Left lung (tissue), 10 donors: ENCODE measurements around the gene RAB27A. TPM values are rescaled to one million over a fixed set of nuclear protein-coding genes. Genes with fewer than 3 reads are reported as not detected.
A peak's percentile ranks its signal among the peaks of the same experiment; 100 is the strongest.
"Not testable (repeated sequence)": the region's sequence is repeated elsewhere in the genome, so short reads cannot be mapped to it uniquely, and the experiment has no call there.

Source experiments
- ATAC-seq: fragments of 200-7000 bp; cut with Tn5 transposase; one replicate; pipeline ENCODE4 v1.9.1; 2020; ENCODE audit warnings: moderate library complexity
- DNase-seq, 4 donors: peaks; one replicate each; pipeline ENCODE4 v3.0.0-alpha.2; 2013 to 2020
- H3K27ac ChIP-seq, 2 donors: fragments of 200-600 bp; sonication (generic) in 1 of 2; one replicate each; pipeline versions ENCODE4 v1.5.0 to v1.8.0; 2020 to 2021
- H3K27me3 ChIP-seq, 2 donors: fragments of 200-600 bp; sonication (generic) in 1 of 2; one replicate each; pipeline versions ENCODE4 v1.5.0 to v1.8.0; 2020 to 2021
- H3K36me3 ChIP-seq, 2 donors: fragments of 200-600 bp; sonication (generic) in 1 of 2; one replicate each; pipeline versions ENCODE4 v1.5.0 to v1.8.0; 2020 to 2021
- H3K4me1 ChIP-seq, 2 donors: fragments of 200-600 bp; one replicate each; pipeline ENCODE4 v1.8.0; 2021
- H3K4me3 ChIP-seq, 2 donors: fragments of 200-600 bp; sonication (generic) in 1 of 2; one replicate each; pipeline versions ENCODE4 v1.5.0 to v1.8.0; 2020 to 2021; ENCODE audit warnings: mild to moderate bottlenecking in 1 of 2
- H3K9me3 ChIP-seq, 2 donors: fragments of 200-600 bp; sonication (generic) in 1 of 2; one replicate each; pipeline versions ENCODE4 v1.5.0 to v1.8.0; 2020 to 2021
- CTCF ChIP-seq, 2 donors: fragments of 200-600 bp; sonication (generic) in 1 of 2; IDR thresholded peaks; one replicate each; pipeline versions ENCODE4 v1.5.0 to v1.8.0; 2021; ENCODE audit warnings: antibody characterized with exemption in 2 of 2
- intact Hi-C, 2 donors: fragments of 100-400 bp; cut with DNase I; formaldehyde crosslinking; loops; one replicate each; pipeline versions ENCODE4 v1.11.2 to v1.14.2; 2022
- polyA plus RNA-seq, 6 donors: library from polyadenylated mRNA; unstranded; fragments of 120-200 nt; gene quantifications; one replicate each; pipeline ENCODE4 v1.2.1, GENCODE V29; 2013; ENCODE audit not compliant: insufficient read length in 6 of 6
- total RNA-seq, 2 donors: library from RNA; stranded (reverse); fragmentation: NEBNext Ultra II Directional; extraction: Animal tissue kit (Norgen Biotek cat#: 25700); gene quantifications; one replicate each; pipeline ENCODE4 v1.2.1, GENCODE V29; 2021
- donor health status: DM: no; HTN: yes; CAD: no.
- donor health status: DM: no; HTN: no; CAD: no.

The RAB27A gene
- total and polyA plus RNA-seq, 8 donors: 29.6 to 85.7 (median 40.9) TPM

- Histone ChIP-seq H3K4me1 (peaks cover 16 to 73% of the 10 kb centered on the region in 2 donors), H3K27me3 (no peaks in the 10 kb centered on the region), H3K36me3 (peaks cover 0 to 2% of the 10 kb centered on the region in 2 donors), H3K4me3 (peak within 1 kb of the TSS; percentile 73 to 79), H3K27ac (peak within 1 kb of the TSS; percentile 91 to 96), H3K9me3 (no peaks in the 10 kb centered on the region)
- DNase-seq: peak; percentile 86 to 92 (median 90)
- TF ChIP-seq CTCF (IDR thresholded peaks at IDR 0.05): peak in 1 of 2 donors; percentile 9
- intact Hi-C loops: no loop called here
- peak; percentile 97 for ATAC-seq
Measured at GRCh38 chr15:55318588-55319494, 29.2 kb upstream of the RAB27A start, which contains the start of the genes PIGB and PIGBOS1. TSS of gene PIGB (plus strand) at chr15:55319222. CDS start at chr15:55319251, 29 bp downstream. TSS of gene PIGBOS1 (minus strand) at chr15:55319123. CDS start at chr15:55317792, 1,331 bp downstream.

GRCh38 chr15:55302801-55303200 is 13.2 kb upstream of the RAB27A start:
- H3K27ac ChIP-seq, H3K27me3 ChIP-seq, H3K4me3 ChIP-seq, ATAC-seq, H3K4me1 ChIP-seq, DNase-seq, intact Hi-C loops, H3K9me3 ChIP-seq: not testable (repeated sequence)
- H3K36me3 ChIP-seq: peaks cover 0 to 11% of the 10 kb centered on the region in 2 donors

GRCh38 chr15:55297315-55297714 is 7.7 kb upstream of the RAB27A start:
- intact Hi-C loops: no loop called here
- no peaks in the 10 kb centered on the region for H3K9me3 ChIP-seq
- H3K4me1 ChIP-seq: peaks cover 0 to 3% of the 10 kb centered on the region in 2 donors
- no peak for ATAC-seq
- no peak for DNase-seq
- no peaks in the 10 kb centered on the region for H3K36me3 ChIP-seq
- TF ChIP-seq CTCF (IDR thresholded peaks at IDR 0.05): no peak
- H3K4me3 ChIP-seq: no peak overlapping the region
- H3K27me3 ChIP-seq: no peaks in the 10 kb centered on the region
- no peak overlapping the region for H3K27ac ChIP-seq

GRCh38 chr15:55290528-55291057 is 980 bp upstream of the RAB27A start:
- Histone ChIP-seq H3K36me3 (no peaks in the 10 kb centered on the region), H3K27me3 (no peaks in the 10 kb centered on the region), H3K4me3 (peak overlapping the region; percentile 83 to 91), H3K27ac (peak overlapping the region; percentile 96 to 99), H3K9me3 (no peaks in the 10 kb centered on the region), H3K4me1 (peaks cover 0 to 46% of the 10 kb centered on the region in 2 donors)
- intact Hi-C loops: loop anchor here in 1 of 2 donors (5.0 kb wide), 1 partner anchor 73 kb away; no protein-coding TSS in a partner anchor
- DNase-seq (peak in 3 of 4 donors; percentile 88 to 97 (median 88)), ATAC-seq (peak; percentile 83)
- peak; percentile 80 to 87 for TF ChIP-seq CTCF (IDR thresholded peaks at IDR 0.05)

GRCh38 chr15:55289011-55289745 is 435 bp downstream of the RAB27A start:
- TF ChIP-seq CTCF (IDR thresholded peaks at IDR 0.05): no peak
- no peaks in the 10 kb centered on the region for H3K9me3 ChIP-seq
- no peaks in the 10 kb centered on the region for H3K27me3 ChIP-seq
- peak; percentile 52 to 80 (median 54) for DNase-seq
- H3K4me1 ChIP-seq: peaks cover 7 to 60% of the 10 kb centered on the region in 2 donors
- intact Hi-C loops: no loop called here
- ATAC-seq: peak; percentile 45
- no peaks in the 10 kb centered on the region for H3K36me3 ChIP-seq
- peak overlapping the region; percentile 83 to 91 for H3K4me3 ChIP-seq
- H3K27ac ChIP-seq: peak overlapping the region; percentile 96 to 99
